ENCODE data around the gene OTULINL. TPM values are rescaled to one million over a fixed set of nuclear protein-coding genes. Genes with fewer than 3 reads are reported as not detected.

Gene OTULINL
- total RNA-seq: 0.49 and 1.3 TPM in 2 replicates

DNA sequence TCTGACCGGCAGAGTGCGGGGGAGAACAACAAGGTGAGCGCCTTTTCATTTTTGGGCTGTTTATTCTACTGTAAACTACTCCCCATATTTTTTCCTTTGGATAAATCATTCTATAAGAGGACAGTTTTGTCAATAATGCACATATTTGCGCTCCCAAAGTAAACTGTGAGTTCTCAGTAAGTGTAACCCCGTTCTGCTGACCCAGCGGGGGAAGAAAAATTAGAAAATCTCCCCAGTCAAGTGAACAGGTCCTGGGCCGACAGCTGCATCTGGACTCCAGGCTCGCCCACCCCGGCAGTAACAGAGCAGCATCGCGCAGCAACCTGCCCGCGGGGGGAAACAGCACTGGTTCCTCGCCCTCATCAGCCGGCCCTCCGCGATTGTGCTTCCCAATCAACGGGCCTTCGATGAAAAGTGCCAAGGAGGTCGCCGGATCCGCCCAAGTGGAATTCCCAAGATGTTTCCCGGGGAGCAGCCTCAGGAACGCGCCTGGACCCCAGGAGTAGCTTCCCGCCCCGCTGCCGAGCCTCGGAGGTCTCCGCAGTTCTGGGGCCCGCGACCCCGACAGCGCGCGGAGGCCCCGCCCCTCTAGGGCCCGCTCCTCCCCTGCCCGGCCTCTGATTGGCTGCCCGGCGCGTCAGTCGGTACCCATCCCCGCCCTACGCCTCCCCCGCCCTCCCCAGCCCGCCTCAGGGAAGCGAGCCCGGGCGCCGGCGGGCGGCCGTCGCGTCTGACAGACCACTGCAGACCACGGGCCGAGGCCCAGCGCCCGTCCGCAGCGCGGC lies at the start of gene OTULINL:
Gene OTULINL, plus strand, starts transcription at position 687 of the 785 bp plus-strand sequence. CDS start 103 bp downstream, outside the sequence.

Other genes starting within 250 kb of the OTULINL start
- 29.8 and 34.1 TPM in 2 replicates for gene OTULIN, start 82.9 kb downstream of the OTULINL start, total RNA-seq